A549 (cell line): ENCODE data around the gene WDHD1. TPM values are rescaled to one million over a fixed set of nuclear protein-coding genes. Genes with fewer than 3 reads are reported as not detected.
A peak's percentile ranks its signal among the peaks of the same experiment; 100 is the strongest.

ENCODE experiments used
- ATAC-seq, 2 experiments: fragments of 200-7000 bp in 1 of 2; fragments of >200 bp in 1 of 2; cut with Nextera tagmentation in 1 of 2; cut with Tn5 transposase in 1 of 2; 3 replicates each; pipeline versions ENCODE4 v1.8.0 to v1.9.1; 2018 to 2020; ENCODE audit warnings: mild to moderate bottlenecking in 1 of 2, moderate library complexity in 1 of 2
- CTCF ChIA-PET: fragments of 300-600 bp; sonication (Branson Sonifier 250); formaldehyde crosslinking; extraction: SDS; loops from one replicate; lab custom pipeline; 2021; ENCODE audit warnings: antibody characterized with exemption, inconsistent platforms; lab: Yijun Ruan, JAX
- POLR2A ChIA-PET: fragments of 350-600 bp; formaldehyde crosslinking; extraction: SDS; loops from one replicate; lab custom pipeline; 2021; ENCODE audit warnings: antibody characterized with exemption, inconsistent platforms; lab: Yijun Ruan, JAX
- DNase-seq, 2 experiments: peaks; one replicate each; pipeline versions ENCODE4 v3.0.0 to v3.0.0-alpha.2; 2011 to 2016; ENCODE audit warnings: low read depth in 1 of 2, low spot score in 1 of 2
- FAIRE-seq: peaks from 2 replicates; lab custom pipeline; 2011; peaks lifted over from hg19 to GRCh38; lab: Jason Lieb, UNC
- H3K27ac ChIP-seq, 2 experiments: fragments of >200 bp; sonication (Bioruptor Twin); formaldehyde crosslinking; 3 replicates each; pipeline ENCODE4 v1.5.1; 2016 to 2017
- H3K4me1 ChIP-seq: fragments of >200 bp; sonication (Bioruptor Twin); formaldehyde crosslinking; 3 replicates; pipeline ENCODE4 v1.6.1; 2016
- H3K4me2 ChIP-seq: fragments of >200 bp; sonication (Bioruptor Twin); formaldehyde crosslinking; 3 replicates; pipeline ENCODE4 v1.6.1; 2016
- H3K4me3 ChIP-seq: fragments of >200 bp; sonication (Bioruptor Twin); formaldehyde crosslinking; 3 replicates; pipeline ENCODE4 v1.5.1; 2016
- H3K9me3 ChIP-seq: fragments of >200 bp; sonication (Bioruptor Twin); formaldehyde crosslinking; 3 replicates; pipeline ENCODE4 v1.6.1; 2016
- FOXS1 ChIP-seq: fragments of 250-450 bp; sonication (Bioruptor Pico); IDR thresholded peaks from 2 replicates; pipeline ENCODE4 v1.5.0; 2020; ENCODE audit warnings: mild to moderate bottlenecking, moderate library complexity
- GATA3 ChIP-seq: IDR thresholded peaks from 2 replicates; pipeline ENCODE4 v1.6.1; 2012; ENCODE audit warnings: borderline replicate concordance
- HMGXB4 ChIP-seq: fragments of 250-450 bp; sonication (Bioruptor Pico); IDR thresholded peaks from 2 replicates; pipeline ENCODE4 v1.5.0; 2021; ENCODE audit warnings: mild to moderate bottlenecking, moderate library complexity, borderline replicate concordance
- HOXA7 ChIP-seq: fragments of 250-450 bp; sonication (Bioruptor Pico); IDR thresholded peaks from 2 replicates; pipeline ENCODE4 v1.5.0; 2020; ENCODE audit warnings: mild to moderate bottlenecking, moderate library complexity
- HOXB5 ChIP-seq: fragments of 250-450 bp; sonication (Bioruptor Pico); IDR thresholded peaks from 2 replicates; pipeline ENCODE4 v1.5.0; 2020; ENCODE audit warnings: mild to moderate bottlenecking, moderate library complexity
- JUNB ChIP-seq: fragments of >200 bp; sonication (Bioruptor Twin); formaldehyde crosslinking; IDR thresholded peaks from 2 replicates; pipeline ENCODE4 v1.6.1; 2016
- KDM5A ChIP-seq: fragments of 200-600 bp; sonication (generic); IDR thresholded peaks from 2 replicates; pipeline ENCODE4 v1.6.1; 2016; ENCODE audit warnings: antibody characterized with exemption, mild to moderate bottlenecking
- NR3C1 ChIP-seq: fragments of >200 bp; sonication (Bioruptor Twin); formaldehyde crosslinking; IDR thresholded peaks from 3 replicates; pipeline ENCODE4 v1.6.1; 2017
- POLR2A ChIP-seq: IDR thresholded peaks from 2 replicates; pipeline ENCODE4 v1.6.1; 2012; ENCODE audit warnings: mild to moderate bottlenecking, low read length
- RAD21 ChIP-seq, 2 experiments: fragments of >200 bp in 1 of 2; sonication (Bioruptor Twin) in 1 of 2; formaldehyde crosslinking in 1 of 2; IDR thresholded peaks in 1 of 2; conservative IDR thresholded peaks in 1 of 2; 2 replicates in 1 of 2; 3 replicates in 1 of 2; pipeline ENCODE4 v1.6.1; 2012 to 2018; ENCODE audit warnings: inconsistent platforms in 1 of 2
- RARB ChIP-seq: fragments of 250-450 bp; sonication (Bioruptor Pico); IDR thresholded peaks from 2 replicates; pipeline ENCODE4 v1.8.0; 2021; ENCODE audit warnings: mild to moderate bottlenecking, moderate library complexity
- REST ChIP-seq: fragments of 200-600 bp; sonication (generic); IDR thresholded peaks from 2 replicates; pipeline ENCODE4 v1.6.1; 2016; ENCODE audit warnings: antibody characterized with exemption, mild to moderate bottlenecking, moderate library complexity
- RFX5 ChIP-seq: fragments of 450-650 bp; IDR thresholded peaks from 2 replicates; pipeline ENCODE4 v1.7.1; 2014; ENCODE audit warnings: antibody characterized with exemption, mild to moderate bottlenecking, moderate library complexity
- SREBF2 ChIP-seq: fragments of 450-650 bp; IDR thresholded peaks from 2 replicates; pipeline ENCODE4 v1.6.1; 2014; ENCODE audit warnings: mild to moderate bottlenecking, moderate library complexity
- USF2 ChIP-seq: fragments of 450-650 bp; IDR thresholded peaks from 2 replicates; pipeline ENCODE4 v1.6.1; 2014; ENCODE audit warnings: antibody characterized with exemption
- WGBS: methylation state at CpG from one replicate; pipeline ENCODE4 v1.1.6; 2017; ENCODE audit errors: missing lambda C conversion rate; 5-methylcytosine and 5-hydroxymethylcytosine counted together
- polyA plus RNA-seq, 4 experiments: library from polyadenylated mRNA; depleted of rRNA in 3 of 4; stranded (reverse); fragments of >200 nt; fragmentation: RNase III in 1 of 4; extraction: RNeasy Plus Mini Kit Qiagen cat#74134 plus additional on column Dnase treatment in 1 of 4; gene quantifications; 2 replicates in 3 of 4; 3 replicates in 1 of 4; pipeline ENCODE4 v1.2.3, GENCODE V29; 2011 to 2017

The WDHD1 gene
- polyA plus RNA-seq, 2 of the 4 experiments (the other 2 are of a cell fraction) = 16.3 to 35.6 TPM

DNA sequence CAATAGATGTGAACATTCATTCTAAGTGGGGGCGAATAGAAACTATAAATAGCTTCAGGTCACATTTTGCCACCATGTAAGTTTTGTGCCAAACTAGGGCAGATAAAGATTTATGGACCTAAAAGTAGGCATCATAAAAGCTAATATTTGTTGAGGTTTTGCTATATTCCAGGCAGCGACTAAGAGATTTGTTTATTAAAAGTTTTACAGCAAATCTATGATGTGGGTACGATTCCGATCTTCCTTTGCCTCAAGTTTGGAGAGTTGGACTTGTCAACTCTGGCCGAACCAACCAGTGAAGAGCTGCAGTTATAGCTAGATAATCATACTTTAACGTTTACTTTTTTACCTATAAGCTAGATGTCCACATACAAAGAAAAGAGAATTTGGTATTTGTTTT is 26.1 kb upstream of the WDHD1 start:
- ChIA-PET CTCF (interaction anchor here (0.8 to 3.6 kb wide), 8 partner anchors 9 to 107 kb away, joined by 3 to 28 read pairs (median 8); partner anchors contain the start of genes LGALS3, SOCS4 and WDHD1), POLR2A (interaction anchor here (1.0 to 1.3 kb wide), 2 partner anchors 13 to 26 kb away, joined by 3 to 5 read pairs; partner anchors contain the start of genes SOCS4 and WDHD1)
- Histone ChIP-seq H3K27ac (peak overlapping the region; percentile 98 to 100; a peak in 5 of 6 replicates), H3K4me1 (peaks cover 29% of the 10 kb centered on the region), H3K4me2 (peak overlapping the region; percentile 81), H3K9me3 (no peaks in the 10 kb centered on the region), H3K4me3 (peak overlapping the region; percentile 95)
- no peak for DNase-seq
- no peak for ATAC-seq
- no peak for FAIRE-seq
- 42% methylated on average over 6 of the region's 6 CpGs for WGBS
- TF ChIP-seq POLR2A (no peak), SREBF2 (no peak), USF2 (no peak), FOXS1 (CRISPR knock-in tag) (no peak), NR3C1 (no peak), KDM5A (no peak), REST (no peak), RFX5 (no peak)

DNA sequence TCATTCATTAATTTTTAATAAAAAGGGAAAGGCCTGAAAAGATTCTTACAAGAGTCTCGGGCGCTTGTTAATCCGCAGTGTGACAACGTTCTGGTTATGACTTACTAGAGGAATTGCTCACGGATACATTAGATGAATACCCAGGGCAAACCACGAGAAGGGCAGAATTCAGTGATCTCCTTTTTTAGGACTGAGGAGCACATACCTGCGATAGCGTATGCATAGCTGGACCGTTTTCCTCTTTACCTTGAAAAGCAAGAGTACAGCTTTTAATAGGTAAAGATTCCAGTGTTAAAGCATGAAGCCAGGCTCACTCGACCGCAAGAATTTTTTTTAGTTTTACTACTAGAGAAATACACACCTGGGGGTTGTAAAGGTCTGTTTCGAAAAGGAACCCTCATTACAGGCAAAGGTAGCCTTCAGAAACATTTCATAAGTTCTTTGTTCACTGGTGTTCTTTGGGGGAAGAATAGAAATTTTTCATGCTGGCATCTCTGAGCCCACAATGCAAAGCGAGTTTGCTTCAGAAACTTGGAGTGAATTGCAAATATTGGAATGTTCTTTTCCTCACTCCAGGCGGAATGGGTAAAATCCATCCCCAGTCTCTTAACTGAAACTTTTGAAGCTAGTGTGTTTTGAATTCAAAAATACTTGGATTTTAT is 25.5 kb upstream of the WDHD1 start:
- POLR2A ChIA-PET = interaction anchor here (1.0 to 1.9 kb wide), 9 partner anchors 7 to 50 kb away, joined by 3 to 43 read pairs (median 6); partner anchors contain the start of genes SOCS4 and WDHD1
- H3K4me1 ChIP-seq = peaks cover 29% of the 10 kb centered on the region
- H3K27ac ChIP-seq = peak overlapping the region; percentile 98 to 100
- H3K9me3 ChIP-seq = no peaks in the 10 kb centered on the region
- ATAC-seq = peak; percentile 4 to 11; a peak in 3 of 6 replicates
- H3K4me2 ChIP-seq = peak overlapping the region; percentile 81
- 4% methylated on average over 14 of the region's 14 CpGs for WGBS
- FAIRE-seq = no peak
- peak in 1 of 2 experiments; percentile 26 for DNase-seq
- peak overlapping the region; percentile 95 for H3K4me3 ChIP-seq
- CTCF ChIA-PET = interaction anchor here (0.7 to 3.6 kb wide), 21 partner anchors 8 to 141 kb away, joined by 3 to 28 read pairs (median 11); partner anchors contain the start of genes LGALS3, SOCS4 and WDHD1
- TF ChIP-seq HMGXB4 = peak; percentile 41; the same call in 1 of the 2 replicates
- TF ChIP-seq HOXB5 = no peak
- no peak for TF ChIP-seq JUNB
- no peak for TF ChIP-seq POLR2A
- TF ChIP-seq HOXA7 (CRISPR knock-in tag) = 0 out of 2 replicates have a peak, but pooled peaks have one; percentile 70
- TF ChIP-seq RARB (CRISPR knock-in tag) = 0 out of 2 replicates have a peak, but pooled peaks have one; percentile 12
- no peak for TF ChIP-seq RAD21 (conservative IDR thresholded peaks at IDR 0.05 in 1 of 2, IDR thresholded peaks at IDR 0.05 in 1 of 2)
- TF ChIP-seq GATA3 = no peak
